ENCODE measurements around the gene PKIG. TPM values are rescaled to one million over a fixed set of nuclear protein-coding genes. Genes with fewer than 3 reads are reported as not detected.

The PKIG gene
- total RNA-seq, 1 donor from 2014 or later, result 30.1 TPM

GRCh38 chr20:44572551-44573500 lies 9.6 kb upstream of the PKIG start:
- TF ChIP-seq EZH2 (IDR thresholded peaks at IDR 0.05; ENCODE audit: insufficient read depth, low read length), result no peak
- TF ChIP-seq CTCF (IDR thresholded peaks at IDR 0.05; ENCODE audit: insufficient read depth, low read depth, low read length), result no peak
- H3K4me1 Mint-ChIP-seq (ENCODE audit: low read depth, unreplicated experiment), result peaks cover 22% of the 10 kb centered on the region
- peak overlapping the region; percentile 90 for H3K27ac Mint-ChIP-seq (ENCODE audit: unreplicated experiment)
- peak overlapping the region; percentile 80 for H3K4me2 ChIP-seq (ENCODE audit: low read length)
- no peaks in the 10 kb centered on the region for H3K79me2 ChIP-seq (ENCODE audit: insufficient read depth, low read length)
- peak overlapping the region; percentile 38 for H3K4me3 ChIP-seq (ENCODE audit: insufficient read depth, low read depth, low read length)
- no peaks in the 10 kb centered on the region for H3K27me3 Mint-ChIP-seq (ENCODE audit: low read depth, unreplicated experiment)
- H3K4me3 Mint-ChIP-seq (ENCODE audit: unreplicated experiment), result peak overlapping the region; percentile 55
- peak overlapping the region; percentile 82 for H3K9ac ChIP-seq (ENCODE audit: low read length)
- no peaks in the 10 kb centered on the region for H3K36me3 ChIP-seq (ENCODE audit: insufficient read depth, low read length)
- peak overlapping the region; percentile 24 for H2AFZ ChIP-seq (ENCODE audit: low read depth, low read length)
- peaks cover 4% of the 10 kb centered on the region for H3K9me3 Mint-ChIP-seq (ENCODE audit: unreplicated experiment)
- no peaks in the 10 kb centered on the region for H3K36me3 Mint-ChIP-seq (ENCODE audit: low read depth, unreplicated experiment)
- DNase-seq (ENCODE audit: low read depth) (peak; percentile 94), FAIRE-seq (peak; percentile 5)
- H3K4me1 ChIP-seq (ENCODE audit: insufficient read depth, low read length), result peaks cover 22% of the 10 kb centered on the region
- H4K20me1 ChIP-seq (ENCODE audit: insufficient read depth, low read length), result no peaks in the 10 kb centered on the region
- H3K9me3 ChIP-seq (ENCODE audit: insufficient read depth, low read depth, low read length), result peaks cover 3% of the 10 kb centered on the region
- H3K27me3 ChIP-seq (ENCODE audit: insufficient read depth, low read length), result no peaks in the 10 kb centered on the region
- peak overlapping the region; percentile 97 for H3K27ac ChIP-seq (ENCODE audit: low read depth, low read length)

- Mint-ChIP-seq H3K4me1 (ENCODE audit: low read depth, unreplicated experiment) (peaks cover 22% of the 10 kb centered on the region), H3K36me3 (ENCODE audit: low read depth, unreplicated experiment) (peaks cover 1% of the 10 kb centered on the region), H3K4me3 (ENCODE audit: unreplicated experiment) (no peak overlapping the region), H3K27ac (ENCODE audit: unreplicated experiment) (peak overlapping the region; percentile 90), H3K9me3 (ENCODE audit: unreplicated experiment) (peaks cover 5% of the 10 kb centered on the region), H3K27me3 (ENCODE audit: low read depth, unreplicated experiment) (no peaks in the 10 kb centered on the region)
- Histone ChIP-seq H3K27me3 (ENCODE audit: insufficient read depth, low read length) (no peaks in the 10 kb centered on the region), H3K27ac (ENCODE audit: low read depth, low read length) (peak overlapping the region; percentile 97), H3K79me2 (ENCODE audit: insufficient read depth, low read length) (no peaks in the 10 kb centered on the region), H3K9ac (ENCODE audit: low read length) (no peak overlapping the region), H3K4me2 (ENCODE audit: low read length) (peak overlapping the region; percentile 80), H3K9me3 (ENCODE audit: insufficient read depth, low read depth, low read length) (peaks cover 3% of the 10 kb centered on the region), H4K20me1 (ENCODE audit: insufficient read depth, low read length) (no peaks in the 10 kb centered on the region), H2AFZ (ENCODE audit: low read depth, low read length) (no peak overlapping the region), H3K4me3 (ENCODE audit: insufficient read depth, low read depth, low read length) (no peak overlapping the region), H3K4me1 (ENCODE audit: insufficient read depth, low read length) (peaks cover 22% of the 10 kb centered on the region), H3K36me3 (ENCODE audit: insufficient read depth, low read length) (no peaks in the 10 kb centered on the region)
- FAIRE-seq (no peak), DNase-seq (ENCODE audit: low read depth) (no peak)
- TF ChIP-seq EZH2 (IDR thresholded peaks at IDR 0.05; ENCODE audit: insufficient read depth, low read length), result no peak
- no peak for TF ChIP-seq CTCF (IDR thresholded peaks at IDR 0.05; ENCODE audit: insufficient read depth, low read depth, low read length)
Observed at GRCh38 chr20:44573501-44573869, 8.9 kb upstream of the PKIG start.

GRCh38 chr20:44574372-44574771 lies 8.0 kb upstream of the PKIG start:
- no peak overlapping the region for H3K27ac Mint-ChIP-seq (ENCODE audit: unreplicated experiment)

More at GRCh38 chr20:44574372-44574771, 8.0 kb upstream of the PKIG start:
- Mint-ChIP-seq H3K36me3 (ENCODE audit: low read depth, unreplicated experiment) (peaks cover 2% of the 10 kb centered on the region), H3K27me3 (ENCODE audit: low read depth, unreplicated experiment) (no peaks in the 10 kb centered on the region), H3K4me1 (ENCODE audit: low read depth, unreplicated experiment) (peaks cover 22% of the 10 kb centered on the region), H3K9me3 (ENCODE audit: unreplicated experiment) (peaks cover 7% of the 10 kb centered on the region), H3K4me3 (ENCODE audit: unreplicated experiment) (no peak overlapping the region)
- Histone ChIP-seq H3K4me3 (ENCODE audit: insufficient read depth, low read depth, low read length) (no peak overlapping the region), H3K79me2 (ENCODE audit: insufficient read depth, low read length) (no peaks in the 10 kb centered on the region), H3K27me3 (ENCODE audit: insufficient read depth, low read length) (no peaks in the 10 kb centered on the region), H2AFZ (ENCODE audit: low read depth, low read length) (no peak overlapping the region), H3K27ac (ENCODE audit: low read depth, low read length) (no peak overlapping the region), H3K9me3 (ENCODE audit: insufficient read depth, low read depth, low read length) (peaks cover 3% of the 10 kb centered on the region), H3K4me2 (ENCODE audit: low read length) (no peak overlapping the region), H3K36me3 (ENCODE audit: insufficient read depth, low read length) (no peaks in the 10 kb centered on the region), H3K9ac (ENCODE audit: low read length) (no peak overlapping the region), H3K4me1 (ENCODE audit: insufficient read depth, low read length) (peaks cover 24% of the 10 kb centered on the region), H4K20me1 (ENCODE audit: insufficient read depth, low read length) (no peaks in the 10 kb centered on the region)
- no peak for DNase-seq (ENCODE audit: low read depth)
- no peak for FAIRE-seq
- TF ChIP-seq CTCF (IDR thresholded peaks at IDR 0.05; ENCODE audit: insufficient read depth, low read depth, low read length) (no peak), EZH2 (IDR thresholded peaks at IDR 0.05; ENCODE audit: insufficient read depth, low read length) (no peak)
